ENCODE results near the gene LHPP.

DNA sequence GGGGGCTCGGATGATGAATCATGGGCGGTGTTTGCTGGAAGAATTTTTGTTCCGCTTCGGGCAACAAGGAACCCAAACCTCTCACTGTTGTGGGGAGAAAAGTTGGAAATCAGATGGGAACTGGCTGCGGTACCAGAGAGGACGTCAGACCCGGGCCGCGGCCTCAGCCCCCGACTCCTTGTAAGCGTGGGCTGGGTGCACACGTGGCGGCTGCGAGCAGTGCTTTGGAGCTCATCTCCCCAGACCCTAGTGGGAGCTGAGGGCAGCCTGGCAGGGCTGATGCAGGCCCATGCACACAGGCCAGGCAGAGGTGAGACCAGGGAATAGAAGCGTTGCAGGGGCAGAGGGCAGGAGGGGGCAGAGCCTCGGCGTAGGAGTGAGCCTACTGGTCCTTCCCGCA, 146.1 kb downstream of the LHPP start:
- TF ChIP-seq GATA2 (IDR thresholded peaks at IDR 0.05; ENCODE audit: low read depth, low read length) (no peak), GATA3 (IDR thresholded peaks at IDR 0.05; ENCODE audit: low read depth, low read length) (no peak)

All from SH-SY5Y (cell line).